PC-3 (cell line): ENCODE measurements around the gene ABCA8. TPM values are rescaled to one million over a fixed set of nuclear protein-coding genes. Genes with fewer than 3 reads are reported as not detected.
"Not testable (repeated sequence)": the region's sequence is repeated elsewhere in the genome, so short reads cannot be mapped to it uniquely, and the experiment has no call there.

Experiments used
- ATAC-seq: fragments of 200-7000 bp; cut with Tn5 transposase; 2 replicates; pipeline ENCODE4 v1.9.1; 2020; ENCODE audit warnings: mild to moderate bottlenecking, moderate library complexity
- Bru-seq: library from RNA; stranded (reverse); fragments of 400-500 nt; gene quantifications from one replicate; lab custom pipeline; 2021; lab: Mats Ljungman, UMichigan
- BruChase-seq, 2 experiments: library from RNA; stranded (reverse); fragments of 400-500 nt; gene quantifications; one replicate each; lab custom pipeline; 2021; lab: Mats Ljungman, UMichigan
- BruUV-seq: library from RNA; stranded (reverse); fragments of 400-500 nt; replicated peaks from 2 replicates; lab custom pipeline; 2021; lab: Mats Ljungman, UMichigan
- CTCF ChIA-PET: fragments of 300-600 bp; sonication (Branson Sonifier 250); formaldehyde crosslinking; loops from one replicate; lab custom pipeline; 2022; ENCODE audit warnings: antibody characterized with exemption; lab: Charles Lee
- POLR2A ChIA-PET: fragments of 300-600 bp; sonication (Branson Sonifier 250); formaldehyde crosslinking; loops from one replicate; lab custom pipeline; 2022; ENCODE audit warnings: antibody characterized with exemption; ENCODE audit not compliant: unreplicated experiment; lab: Charles Lee
- DNase-seq: peaks from one replicate; pipeline ENCODE4 v3.0.0-alpha.2; 2015
- H2AFZ ChIP-seq: fragments of 300-600 bp; sonication (generic); 2 replicates; pipeline ENCODE4 v1.6.0; 2016; ENCODE audit warnings: antibody characterized with exemption, low read length
- H3F3A ChIP-seq: fragments of 300-600 bp; sonication (generic); one replicate; pipeline ENCODE4 v1.6.0; 2017; ENCODE audit warnings: antibody characterized with exemption, low read length, control low read depth, mild to moderate bottlenecking; ENCODE audit not compliant: unreplicated experiment
- H3K27ac ChIP-seq: fragments of 300-600 bp; sonication (generic); 2 replicates; pipeline ENCODE4 v1.5.1; 2016; ENCODE audit warnings: mild to moderate bottlenecking, low read length
- H3K27me3 ChIP-seq: fragments of 300-600 bp; sonication (generic); 2 replicates; pipeline ENCODE4 v1.6.1; 2016; ENCODE audit warnings: low read length, mixed read lengths
- H3K36me3 ChIP-seq: fragments of 300-600 bp; sonication (generic); 2 replicates; pipeline ENCODE4 v1.6.1; 2016; ENCODE audit warnings: low read depth, mixed run types, low read length, mixed read lengths
- H3K4me1 ChIP-seq: fragments of 300-600 bp; sonication (generic); 2 replicates; pipeline ENCODE4 v1.5.1; 2016; ENCODE audit warnings: low read length; ENCODE audit not compliant: insufficient read depth
- H3K4me2 ChIP-seq: fragments of 300-600 bp; sonication (generic); 2 replicates; pipeline ENCODE4 v1.6.0; 2016; ENCODE audit warnings: low read length
- H3K4me3 ChIP-seq: fragments of 300-600 bp; sonication (generic); 2 replicates; pipeline ENCODE4 v1.5.1; 2016; ENCODE audit warnings: mild to moderate bottlenecking, low read length, mixed read lengths
- H3K79me2 ChIP-seq: fragments of 300-600 bp; sonication (generic); 2 replicates; pipeline ENCODE4 v1.6.1; 2017; ENCODE audit warnings: low read length, mixed read lengths
- H3K9ac ChIP-seq: fragments of 300-600 bp; sonication (generic); 2 replicates; pipeline ENCODE4 v1.6.0; 2016; ENCODE audit warnings: mild to moderate bottlenecking, low read length
- H3K9me2 ChIP-seq: fragments of 300-600 bp; sonication (generic); replicated peaks from 2 replicates; pipeline ENCODE4 v1.6.1; 2016; ENCODE audit warnings: mixed run types, low read length, mixed read lengths
- H3K9me3 ChIP-seq: fragments of 300-600 bp; sonication (generic); 2 replicates; pipeline ENCODE4 v1.6.1; 2016; ENCODE audit warnings: low read length, mixed read lengths
- H4K20me1 ChIP-seq: fragments of 300-600 bp; sonication (generic); 2 replicates; pipeline ENCODE4 v1.6.1; 2016; ENCODE audit warnings: low read length, mixed read lengths
- CTCF ChIP-seq: fragments of 300-600 bp; sonication (generic); conservative IDR thresholded peaks from 2 replicates; pipeline ENCODE4 v1.5.1; 2017; ENCODE audit warnings: antibody characterized with exemption, low read depth, mild to moderate bottlenecking, low read length
- EZH2 ChIP-seq: fragments of 300-600 bp; sonication (generic); IDR thresholded peaks from one replicate; pipeline ENCODE4 v1.6.1; 2017; ENCODE audit warnings: antibody characterized with exemption, mild to moderate bottlenecking, low read length; ENCODE audit not compliant: unreplicated experiment
- EZH2phosphoT487 ChIP-seq: fragments of 300-600 bp; sonication (generic); IDR thresholded peaks from 2 replicates; pipeline ENCODE4 v1.6.1; 2018; ENCODE audit warnings: mild to moderate bottlenecking, antibody characterized with exemption, low read length, borderline replicate concordance
- intact Hi-C: fragments of 100-400 bp; cut with micrococcal nuclease; formaldehyde crosslinking; loops from 2 replicates; pipeline ENCODE4 v1.9.0; 2023
- long read RNA-seq: library from polyadenylated mRNA; unstranded; transcript quantifications from one replicate; pipeline ENCODE4 v2.0.0, GENCODE V29; 2021; ENCODE audit not compliant: unreplicated experiment
- total RNA-seq: library from RNA; depleted of rRNA; stranded (reverse); fragments of >200 nt; gene quantifications from 2 replicates; pipeline ENCODE4 v1.2.3, GENCODE V29; 2014; rRNA removed

Gene ABCA8
- 0.22 and 0.92 TPM in 2 replicates for total RNA-seq
- Bru-seq, nascent RNA = percentile 16 among the genes with signal in this experiment
- BruChase-seq, experiment 1, labeled RNA remaining after a 6-hour chase = percentile 15 among the genes with signal in this experiment
- percentile 20 among the genes with signal in this experiment for BruChase-seq, experiment 2, labeled RNA remaining after a 2-hour chase
- long read RNA-seq, partial matches to known transcripts = 0 of 1 reads
- long read RNA-seq, other reads (novel, unspliced or antisense) = 0 of 1 reads

- POLR2A ChIA-PET = interaction anchor here (0.7 kb wide), 1 partner anchor 281 kb away, joined by 6 read pairs; no protein-coding TSS in a partner anchor
- no peaks in the 10 kb centered on the region for H4K20me1 ChIP-seq
- intact Hi-C loops = no loop called here
- TF ChIP-seq EZH2phosphoT487 (no peak), CTCF (no peak), EZH2 (no peak)
- CTCF ChIA-PET = interaction anchor here (0.6 kb wide), 1 partner anchor 139 kb away, joined by 3 read pairs; no protein-coding TSS in a partner anchor
- ATAC-seq (no peak), DNase-seq (no peak)
- no peaks in the 10 kb centered on the region for H3K36me3 ChIP-seq
- no peaks in the 10 kb centered on the region for H3K9me2 ChIP-seq
- H3K79me2 ChIP-seq = no peaks in the 10 kb centered on the region
- peaks cover 26% of the 10 kb centered on the region for H3K27me3 ChIP-seq
- H3K4me2 ChIP-seq = no peak within 1 kb of the TSS
- no peaks in the 10 kb centered on the region for H3K9me3 ChIP-seq
- no peak within 1 kb of the TSS for H3K4me3 ChIP-seq
- no TSS peak for BruUV-seq
- H3K4me1 ChIP-seq = no peaks in the 10 kb centered on the region
- no peak within 1 kb of the TSS for H3K27ac ChIP-seq
- H3F3A ChIP-seq = no peaks in the 10 kb centered on the region
- no peak within 1 kb of the TSS for H2AFZ ChIP-seq
- no peak within 1 kb of the TSS for H3K9ac ChIP-seq
Observed at GRCh38 chr17:68955181-68955841, at the start of gene ABCA8. Gene ABCA8 (minus strand): TSS chr17:68955392. CDS start chr17:68942034, 13,358 bp downstream.

DNA sequence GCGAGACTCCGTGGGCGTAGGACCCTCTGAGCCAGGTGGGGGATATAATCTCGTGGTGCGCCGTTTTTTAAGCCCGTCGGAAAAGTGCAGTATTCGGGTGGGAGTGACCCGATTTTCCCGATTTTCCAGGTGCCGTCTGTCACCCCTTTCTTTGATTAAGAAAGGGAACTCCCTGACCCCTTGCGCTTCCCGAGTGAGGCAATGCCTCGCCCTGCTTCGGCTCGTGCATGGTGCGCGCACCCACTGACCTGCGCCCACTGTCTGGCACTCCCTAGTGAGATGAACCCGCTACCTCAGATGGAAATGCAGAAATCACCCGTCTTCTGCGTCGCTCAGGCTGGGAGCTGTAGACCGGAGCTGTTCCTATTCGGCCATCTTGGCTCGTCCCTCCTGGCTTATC, 49.6 kb upstream of the ABCA8 start:
- H2AFZ ChIP-seq, CTCF ChIA-PET, H3K4me1 ChIP-seq, BruUV-seq, POLR2A ChIA-PET, H4K20me1 ChIP-seq, DNase-seq, H3K4me2 ChIP-seq, H3K27ac ChIP-seq, H3K36me3 ChIP-seq, H3K9ac ChIP-seq, intact Hi-C loops, H3F3A ChIP-seq, H3K79me2 ChIP-seq, H3K9me2 ChIP-seq, H3K4me3 ChIP-seq, H3K9me3 ChIP-seq, ATAC-seq: not testable (repeated sequence)
- H3K27me3 ChIP-seq = peaks cover 38% of the 10 kb centered on the region

- POLR2A ChIA-PET, DNase-seq, H4K20me1 ChIP-seq, CTCF ChIA-PET, H3K27ac ChIP-seq, H3K4me2 ChIP-seq, ATAC-seq, H3K4me3 ChIP-seq, H2AFZ ChIP-seq, H3K9ac ChIP-seq, intact Hi-C loops, H3K79me2 ChIP-seq, H3K9me2 ChIP-seq, H3K36me3 ChIP-seq, BruUV-seq, H3F3A ChIP-seq, H3K27me3 ChIP-seq, H3K9me3 ChIP-seq, H3K4me1 ChIP-seq: not testable (repeated sequence)
Observed at GRCh38 chr17:68999743-69000142, 44.6 kb upstream of the ABCA8 start.
